Endodermal cell (in vitro differentiated cells): ENCODE results near the gene ZNF490. TPM values are rescaled to one million over a fixed set of nuclear protein-coding genes. Genes with fewer than 3 reads are reported as not detected.
"Not testable (repeated sequence)": the region's sequence is repeated elsewhere in the genome, so short reads cannot be mapped to it uniquely, and the experiment has no call there.

Experiments
- DNase-seq: peaks from one replicate; pipeline ENCODE4 v3.0.0-alpha.2; 2017
- H3K27ac ChIP-seq: 2 replicates; pipeline ENCODE4 v1.5.1; 2013; ENCODE audit warnings: mild to moderate bottlenecking, low read depth, low read length, moderate library complexity
- H3K27me3 ChIP-seq: 2 replicates; pipeline ENCODE4 v1.6.1; 2013; ENCODE audit warnings: mild to moderate bottlenecking, low read length, moderate library complexity; ENCODE audit not compliant: insufficient read depth, control insufficient read depth, poor library complexity, severe bottlenecking
- H3K36me3 ChIP-seq: 2 replicates; pipeline ENCODE4 v1.7.0; 2013; ENCODE audit warnings: mild to moderate bottlenecking, low read length, moderate library complexity; ENCODE audit not compliant: control insufficient read depth, insufficient read depth
- H3K4me1 ChIP-seq: one replicate; pipeline ENCODE4 v1.7.0; 2013; ENCODE audit warnings: low read length; ENCODE audit not compliant: control insufficient read depth, insufficient read depth
- H3K4me3 ChIP-seq: 2 replicates; pipeline ENCODE4 v1.5.1; 2013; ENCODE audit warnings: mild to moderate bottlenecking, low read length, moderate library complexity
- H3K9ac ChIP-seq: 2 replicates; pipeline ENCODE4 v1.6.1; 2013; ENCODE audit warnings: mild to moderate bottlenecking, low read length, moderate library complexity; ENCODE audit not compliant: poor library complexity, severe bottlenecking; ENCODE audit errors: extremely low read depth
- H3K9me3 ChIP-seq: 2 replicates; pipeline ENCODE4 v1.6.1; 2013; ENCODE audit warnings: mild to moderate bottlenecking, low read length, moderate library complexity; ENCODE audit not compliant: control insufficient read depth
- H3K27ac Mint-ChIP-seq: 2 replicates; pipeline ENCODE4 v1.8.0; 2020; ENCODE audit warnings: mixed read lengths
- H3K27me3 Mint-ChIP-seq: 2 replicates; pipeline ENCODE4 v1.8.0; 2021; ENCODE audit warnings: mild to moderate bottlenecking, mixed read lengths; ENCODE audit not compliant: insufficient read depth
- H3K36me3 Mint-ChIP-seq: 2 replicates; pipeline ENCODE4 v1.8.0; 2020; ENCODE audit warnings: low read depth, mixed read lengths
- H3K4me1 Mint-ChIP-seq: 2 replicates; pipeline ENCODE4 v1.8.0; 2020; ENCODE audit warnings: mixed read lengths
- H3K4me3 Mint-ChIP-seq: 2 replicates; pipeline ENCODE4 v1.8.0; 2020; ENCODE audit warnings: mild to moderate bottlenecking, moderate library complexity, mixed read lengths
- H3K9me3 Mint-ChIP-seq: 2 replicates; pipeline ENCODE4 v1.8.0; 2020; ENCODE audit warnings: mild to moderate bottlenecking, mixed read lengths
- CTCF ChIP-seq: fragments of 200-600 bp; sonication (generic); conservative IDR thresholded peaks from 2 replicates; pipeline ENCODE4 v1.5.0; 2021; ENCODE audit warnings: antibody characterized with exemption, mild to moderate bottlenecking
- WGBS, 2 experiments: methylation state at CpG; one replicate each; pipeline versions ENCODE4 v1.1.5 to v1.1.7; 2013; ENCODE audit warnings: missing lambda C conversion rate in 2 of 2, mixed read lengths in 1 of 2; ENCODE audit not compliant: insufficient coverage in 1 of 2, insufficient read length in 1 of 2; 5-methylcytosine and 5-hydroxymethylcytosine counted together
- total RNA-seq, 2 donors: library from RNA; stranded (reverse); fragmentation: NEBNext Ultra II Directional in 1 of 2; extraction: Animal tissue kit (Norgen Biotek cat#: 25700) in 1 of 2; gene quantifications; 2 replicates in 1 of 2; 3 replicates in 1 of 2; pipeline ENCODE4 v1.2.1, GENCODE V29; 2021

Gene ZNF490
- total RNA-seq, 2 donors from 2014 or later = 10.6 to 11.2 TPM

DNA sequence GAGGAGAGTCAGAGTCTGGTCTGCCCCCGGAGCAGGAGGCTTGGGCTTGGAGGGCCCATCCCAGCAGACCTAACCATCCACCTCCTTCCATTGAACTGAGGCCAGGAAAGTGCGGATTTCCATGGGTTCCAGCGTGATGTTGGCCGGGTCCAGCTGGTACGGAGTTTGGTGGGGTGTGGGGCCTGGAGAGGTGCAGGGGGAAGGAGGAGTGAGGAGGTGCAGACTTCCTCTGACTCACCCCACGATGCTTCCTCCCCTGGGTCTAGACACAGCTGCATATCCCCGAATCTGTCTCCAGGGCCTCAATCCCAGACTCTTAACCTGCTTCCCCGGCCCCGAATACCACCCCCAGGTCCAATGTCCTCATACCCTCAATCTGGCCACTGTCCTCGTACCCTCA lies 35.9 kb upstream of the ZNF490 start:
- Mint-ChIP-seq H3K4me1 (no peaks in the 10 kb centered on the region), H3K27me3 (no peaks in the 10 kb centered on the region), H3K36me3 (peaks cover 33% of the 10 kb centered on the region), H3K4me3 (no peak overlapping the region), H3K9me3 (peaks cover 1% of the 10 kb centered on the region), H3K27ac (no peak overlapping the region)
- no peak overlapping the region for H3K4me3 ChIP-seq
- 91 to 94% methylated on average over 7 to 10 of the region's 10 CpGs for WGBS, 2 experiments
- H3K36me3 ChIP-seq = no peaks in the 10 kb centered on the region
- no peaks in the 10 kb centered on the region for H3K4me1 ChIP-seq
- no peaks in the 10 kb centered on the region for H3K27me3 ChIP-seq
- DNase-seq = no peak
- H3K27ac ChIP-seq = no peak overlapping the region
- H3K9me3 ChIP-seq = no peaks in the 10 kb centered on the region
- no peak for TF ChIP-seq CTCF
- H3K9ac ChIP-seq = no peak overlapping the region

DNA sequence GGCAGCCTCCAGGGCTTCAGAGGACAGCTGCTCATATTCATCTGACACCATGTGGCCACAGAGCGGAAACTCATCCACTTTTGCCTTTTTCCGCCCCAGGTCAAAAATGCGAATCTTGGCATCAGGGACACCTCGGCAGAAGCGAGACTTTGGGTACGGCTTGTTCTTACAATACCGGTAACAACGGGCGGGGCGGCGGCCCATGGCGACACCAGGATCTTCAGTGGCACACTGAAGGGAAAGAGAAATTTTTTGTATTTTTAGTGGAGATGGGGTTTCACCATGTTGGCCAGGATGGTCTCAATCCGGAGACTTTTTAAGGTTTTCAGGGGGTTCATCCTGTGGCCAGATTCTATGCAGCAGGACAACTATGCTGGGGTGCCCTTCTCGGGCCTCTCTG lies 33.1 kb upstream of the ZNF490 start:
- 92 to 95% methylated on average over 4 to 14 of the region's 14 CpGs for WGBS, 2 experiments
- not testable (repeated sequence) for H3K9ac ChIP-seq, H3K9me3 Mint-ChIP-seq, H3K4me1 Mint-ChIP-seq, H3K27me3 ChIP-seq, H3K4me3 Mint-ChIP-seq, H3K4me3 ChIP-seq, DNase-seq, H3K9me3 ChIP-seq, H3K27ac Mint-ChIP-seq, H3K27ac ChIP-seq, H3K36me3 ChIP-seq, H3K4me1 ChIP-seq
- Mint-ChIP-seq H3K27me3 (peaks cover 10% of the 10 kb centered on the region), H3K36me3 (peaks cover 16% of the 10 kb centered on the region)

DNA sequence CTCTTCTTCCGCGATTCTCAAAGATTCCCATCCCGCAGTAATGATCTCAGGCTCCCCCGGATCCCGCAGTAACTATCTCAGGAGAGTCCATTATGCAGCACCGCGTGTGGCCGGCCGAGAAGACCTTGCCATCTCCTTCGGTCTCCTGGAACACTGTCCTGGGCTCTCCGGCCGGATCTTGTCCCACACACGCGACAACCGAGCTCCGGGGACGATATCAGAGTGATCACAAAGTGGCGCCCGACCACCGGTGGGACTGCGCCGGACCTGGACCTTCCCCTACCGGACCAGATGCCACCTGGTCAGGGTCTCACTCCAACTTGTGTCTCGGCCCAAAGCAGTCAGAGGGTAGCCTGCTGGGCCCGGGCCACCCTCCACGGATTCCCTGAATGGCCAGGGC lies 31.9 kb upstream of the ZNF490 start:
- Histone ChIP-seq H3K4me3 (no peak overlapping the region), H3K9ac (no peak overlapping the region), H3K4me1 (no peaks in the 10 kb centered on the region), H3K27me3 (no peaks in the 10 kb centered on the region), H3K36me3 (no peaks in the 10 kb centered on the region), H3K27ac (no peak overlapping the region), H3K9me3 (no peaks in the 10 kb centered on the region)
- WGBS, 2 experiments = 90 to 98% methylated on average over 10 to 26 of the region's 26 CpGs
- DNase-seq = no peak
- Mint-ChIP-seq H3K4me1 (no peaks in the 10 kb centered on the region), H3K4me3 (no peak overlapping the region), H3K27me3 (peaks cover 10% of the 10 kb centered on the region), H3K9me3 (peaks cover 9% of the 10 kb centered on the region), H3K27ac (no peak overlapping the region), H3K36me3 (peaks cover 11% of the 10 kb centered on the region)
- TF ChIP-seq CTCF = no peak

DNA sequence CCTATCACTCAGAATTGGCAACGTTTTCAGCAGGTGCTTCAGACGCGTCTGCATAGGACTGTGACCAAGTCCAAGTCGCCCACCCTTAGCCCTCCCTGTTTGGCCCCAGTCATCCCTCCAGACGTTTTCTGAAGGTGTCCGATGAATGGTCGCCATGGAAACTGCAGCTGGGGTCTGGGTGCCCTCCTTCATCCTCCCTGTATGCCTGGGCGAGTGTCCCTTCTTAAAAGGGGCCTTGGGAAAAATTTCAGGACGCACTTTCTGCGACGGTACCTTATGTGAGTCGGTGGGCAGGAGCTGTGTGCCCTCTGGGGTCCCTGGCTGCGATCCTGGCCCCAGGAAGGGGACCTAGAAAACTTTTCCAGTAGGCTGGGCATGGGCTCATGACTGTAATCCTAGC lies 30.8 kb upstream of the ZNF490 start:
- no peaks in the 10 kb centered on the region for H3K4me1 ChIP-seq
- H3K36me3 ChIP-seq = no peaks in the 10 kb centered on the region
- H3K4me3 ChIP-seq = no peak overlapping the region
- DNase-seq = no peak
- H3K4me1 Mint-ChIP-seq = no peaks in the 10 kb centered on the region
- WGBS, 2 experiments = 88 to 89% methylated on average over 13 of the region's 13 CpGs
- H3K36me3 Mint-ChIP-seq = peaks cover 11% of the 10 kb centered on the region
- no peak overlapping the region for H3K27ac Mint-ChIP-seq
- no peaks in the 10 kb centered on the region for H3K9me3 ChIP-seq
- no peak overlapping the region for H3K4me3 Mint-ChIP-seq
- H3K27me3 ChIP-seq = no peaks in the 10 kb centered on the region
- H3K9ac ChIP-seq = no peak overlapping the region
- peaks cover 10% of the 10 kb centered on the region for H3K27me3 Mint-ChIP-seq
- no peak overlapping the region for H3K27ac ChIP-seq
- peaks cover 9% of the 10 kb centered on the region for H3K9me3 Mint-ChIP-seq
- no peak for TF ChIP-seq CTCF
